HepG2 (cell line): ENCODE results near the gene KRTAP9-4.

Experiments used
- DR1 ChIP-seq: sonication (generic); formaldehyde crosslinking; IDR thresholded peaks from 2 replicates; pipeline ENCODE4 v1.8.0; 2021; ENCODE audit warnings: mild to moderate bottlenecking, missing genetic modification reagents, inconsistent platforms
- NR1H2 ChIP-seq: sonication (generic); formaldehyde crosslinking; IDR thresholded peaks from 2 replicates; pipeline ENCODE4 v1.8.1; 2022; ENCODE audit warnings: low read depth, missing genetic modification reagents, borderline replicate concordance
- PRMT3 ChIP-seq: sonication (generic); formaldehyde crosslinking; IDR thresholded peaks from 2 replicates; pipeline ENCODE4 v1.8.1; 2022; ENCODE audit warnings: low read depth, mild to moderate bottlenecking, moderate library complexity, missing genetic modification reagents, borderline replicate concordance
- RNF2 ChIP-seq: fragments of 450-650 bp; conservative IDR thresholded peaks from 2 replicates; pipeline ENCODE4 v1.6.1; 2016; ENCODE audit warnings: low read depth
- ZBTB20 ChIP-seq: sonication (generic); formaldehyde crosslinking; IDR thresholded peaks from 2 replicates; pipeline ENCODE4 v1.8.1; 2023; ENCODE audit warnings: missing genetic modification reagents, low read depth, mild to moderate bottlenecking, borderline replicate concordance

GRCh38 chr17:41284043-41284442, 34.6 kb downstream of the KRTAP9-4 start:
- TF ChIP-seq PRMT3: no peak
- TF ChIP-seq DR1 (CRISPR knock-in tag): no peak
- TF ChIP-seq NR1H2: no peak
- no peak for TF ChIP-seq RNF2
- no peak for TF ChIP-seq ZBTB20 (CRISPR knock-in tag)
